NOMO-1 treated with DMSO at 0.1 percent for 48 hours (cell line): ENCODE results near the gene PRR23B.
"Not testable (repeated sequence)": the region's sequence is repeated elsewhere in the genome, so short reads cannot be mapped to it uniquely, and the experiment has no call there.

Source experiments
- DNase-seq: peaks from one replicate; lab custom pipeline; 2025; ENCODE audit not compliant: unreplicated experiment; lab: John Stamatoyannopoulos, UW

The PRR23B gene

GRCh38 chr3:139020868-139021234 is at the start of gene PRR23B:
Gene PRR23B, minus strand, starts transcription at chr3:139020926. Its CDS starts 265 bp downstream, at chr3:139020661.
- DNase-seq, result no peak

GRCh38 chr3:139062918-139063317 is 42.2 kb upstream of the PRR23B start:
- DNase-seq, result no peak

- no peak for DNase-seq
These were observed 32.3 kb upstream of the PRR23B start for GRCh38 chr3:139052802-139053600.

- no peak for DNase-seq
These were observed 23.9 kb upstream of the PRR23B start, which contains the start of gene PRR23C for GRCh38 chr3:139044366-139045210. Gene PRR23C, minus strand, starts transcription at chr3:139044892. Its CDS starts 272 bp downstream, at chr3:139044620.

- no peak for DNase-seq
These were observed 23.0 kb upstream of the PRR23B start for GRCh38 chr3:139043554-139044365.

GRCh38 chr3:139037478-139037877 is 16.8 kb upstream of the PRR23B start:
- no peak for DNase-seq

- no peak for DNase-seq
These were observed 11.7 kb upstream of the PRR23B start for GRCh38 chr3:139032326-139033002.

GRCh38 chr3:139030576-139030975 is 9.8 kb upstream of the PRR23B start:
- not testable (repeated sequence) for DNase-seq

- DNase-seq, result no peak
These were observed 4.2 kb upstream of the PRR23B start for GRCh38 chr3:139024968-139025367.

GRCh38 chr3:139020036-139020867 is 474 bp downstream of the PRR23B start:
- no peak for DNase-seq

- no peak for DNase-seq
These were observed 4.2 kb downstream of the PRR23B start for GRCh38 chr3:139016430-139017048.

GRCh38 chr3:139006051-139006716 is 14.5 kb downstream of the PRR23B start, which contains the start of gene PRR23A:
Gene PRR23A, minus strand, starts transcription at chr3:139006268. Its CDS starts 0 bp downstream, at chr3:139006268.
- DNase-seq, result no peak

GRCh38 chr3:139005356-139005993 is 15.3 kb downstream of the PRR23B start:
- no peak for DNase-seq

GRCh38 chr3:138995706-138996105 is 25.0 kb downstream of the PRR23B start:
- no peak for DNase-seq

- DNase-seq, result no peak
These were observed 33.5 kb downstream of the PRR23B start for GRCh38 chr3:138987181-138987580.

- DNase-seq, result no peak
These were observed 34.8 kb downstream of the PRR23B start for GRCh38 chr3:138985932-138986331.

GRCh38 chr3:138984816-138985215 is 35.9 kb downstream of the PRR23B start:
- DNase-seq, result no peak

- DNase-seq, result no peak
These were observed 44.7 kb downstream of the PRR23B start for GRCh38 chr3:138976047-138976446.
